Ascending aorta (tissue), 2 donors: ENCODE measurements around the gene EXOSC9. TPM values are rescaled to one million over a fixed set of nuclear protein-coding genes. Genes with fewer than 3 reads are reported as not detected.
"Not testable (repeated sequence)": the region's sequence is repeated elsewhere in the genome, so short reads cannot be mapped to it uniquely, and the experiment has no call there.

ENCODE experiments used
- DNase-seq, 2 donors: peaks; one replicate each; pipeline ENCODE4 v3.0.0-alpha.2; 2019; ENCODE audit warnings: low spot score in 2 of 2
- H3K27ac ChIP-seq, 2 donors: fragments of 200-600 bp; sonication (generic); one replicate each; pipeline ENCODE4 v1.5.1; 2016 to 2017; ENCODE audit warnings: mild to moderate bottlenecking in 1 of 2
- H3K27me3 ChIP-seq: fragments of 200-600 bp; sonication (generic); one replicate; pipeline ENCODE4 v1.5.1; 2017
- H3K36me3 ChIP-seq, 2 donors: fragments of 200-600 bp; sonication (generic); one replicate each; pipeline ENCODE4 v1.5.1; 2016
- H3K4me1 ChIP-seq, 2 donors: fragments of 200-600 bp; sonication (generic); one replicate each; pipeline ENCODE4 v1.5.1; 2016 to 2017; ENCODE audit warnings: mild to moderate bottlenecking in 1 of 2
- H3K4me3 ChIP-seq, 2 donors: fragments of 200-600 bp; sonication (generic); one replicate each; pipeline ENCODE4 v1.5.1; 2016 to 2017; ENCODE audit warnings: mild to moderate bottlenecking in 1 of 2
- H3K9me3 ChIP-seq, 2 donors: fragments of 200-600 bp; sonication (generic); one replicate each; pipeline ENCODE4 v1.5.1; 2016
- CTCF ChIP-seq, 3 experiments: fragments of 200-600 bp in 2 of 3; fragments of 450-650 bp in 1 of 3; sonication (generic) in 2 of 3; IDR thresholded peaks; one replicate each; pipeline ENCODE4 v1.5.1; 2016 to 2019; ENCODE audit warnings: antibody characterized with exemption in 3 of 3, mild to moderate bottlenecking in 1 of 3, moderate library complexity in 1 of 3
- intact Hi-C: fragments of 100-400 bp; cut with DNase I; formaldehyde crosslinking; loops from one replicate; pipeline ENCODE4 v1.15.1; 2023
- total RNA-seq: library from RNA; depleted of rRNA; stranded (reverse); fragments of >200 nt; gene quantifications from one replicate; pipeline ENCODE4 v1.1.0, GENCODE V29; 2016

EXOSC9 gene
- total RNA-seq = 11.9 TPM

GRCh38 chr4:121800961-121801714 lies at the start of gene EXOSC9:
Gene EXOSC9 (plus strand): TSS chr4:121801323. CDS start chr4:121801425, 102 bp downstream.
- Histone ChIP-seq H3K4me3 (peak within 1 kb of the TSS; percentile 78 to 90), H3K36me3 (peaks cover 10 to 32% of the 10 kb centered on the region in 2 donors), H3K4me1 (peaks cover 0 to 8% of the 10 kb centered on the region in 2 donors), H3K27me3 (no peaks in the 10 kb centered on the region), H3K27ac (peak within 1 kb of the TSS; percentile 70 to 85), H3K9me3 (no peaks in the 10 kb centered on the region)
- intact Hi-C loops = loop anchor here (1.0 to 2.0 kb wide), 3 partner anchors 18 to 70 kb away; partner anchors contain the start of genes BBS7 and CCNA2
- peak; percentile 59 to 96 for DNase-seq
- no peak for TF ChIP-seq CTCF (IDR thresholded peaks at IDR 0.05)

GRCh38 chr4:121752142-121752541 lies 49.0 kb upstream of the EXOSC9 start:
- H3K36me3 ChIP-seq, H3K27ac ChIP-seq, H3K4me3 ChIP-seq, H3K27me3 ChIP-seq, DNase-seq, intact Hi-C loops, H3K9me3 ChIP-seq, H3K4me1 ChIP-seq: not testable (repeated sequence)

GRCh38 chr4:121758925-121759568 lies 42.1 kb upstream of the EXOSC9 start:
- no peak overlapping the region for H3K27ac ChIP-seq
- H3K27me3 ChIP-seq = no peaks in the 10 kb centered on the region
- no peak overlapping the region for H3K4me3 ChIP-seq
- H3K4me1 ChIP-seq = no peaks in the 10 kb centered on the region
- DNase-seq = no peak
- no peaks in the 10 kb centered on the region for H3K9me3 ChIP-seq
- H3K36me3 ChIP-seq = no peaks in the 10 kb centered on the region
- intact Hi-C loops = no loop called here
- TF ChIP-seq CTCF (IDR thresholded peaks at IDR 0.05) = no peak

GRCh38 chr4:121760205-121760604 lies 40.9 kb upstream of the EXOSC9 start:
- no peak for DNase-seq
- H3K27me3 ChIP-seq = no peaks in the 10 kb centered on the region
- intact Hi-C loops = no loop called here
- no peak overlapping the region for H3K27ac ChIP-seq
- no peaks in the 10 kb centered on the region for H3K4me1 ChIP-seq
- H3K4me3 ChIP-seq = no peak overlapping the region
- H3K9me3 ChIP-seq = no peaks in the 10 kb centered on the region
- TF ChIP-seq CTCF (IDR thresholded peaks at IDR 0.05) = no peak
- no peaks in the 10 kb centered on the region for H3K36me3 ChIP-seq

- no peak overlapping the region for H3K27ac ChIP-seq
- H3K4me3 ChIP-seq = peak overlapping the region; percentile 35 to 55
Observed at GRCh38 chr4:121764303-121764701, 36.8 kb upstream of the EXOSC9 start.

More at GRCh38 chr4:121764303-121764701, 36.8 kb upstream of the EXOSC9 start:
- no peaks in the 10 kb centered on the region for H3K36me3 ChIP-seq
- intact Hi-C loops = no loop called here
- H3K9me3 ChIP-seq = no peaks in the 10 kb centered on the region
- DNase-seq = no peak
- TF ChIP-seq CTCF (IDR thresholded peaks at IDR 0.05) = no peak
- H3K27me3 ChIP-seq = no peaks in the 10 kb centered on the region
- H3K4me1 ChIP-seq = no peaks in the 10 kb centered on the region
